Stomach (tissue), 9 donors: ENCODE data around the gene ARL6IP4. TPM values are rescaled to one million over a fixed set of nuclear protein-coding genes. Genes with fewer than 3 reads are reported as not detected.

ENCODE experiments used
- DNase-seq, 2 donors: peaks; one replicate each; pipeline versions ENCODE4 v3.0.0 to v3.0.0-alpha.2; 2013 to 2019
- H3K27ac ChIP-seq, 5 donors: fragments of 200-600 bp in 4 of 5; sonication (generic) in 4 of 5; one replicate each; pipeline ENCODE4 v1.5.1; 2013 to 2019; ENCODE audit warnings: mild to moderate bottlenecking in 1 of 5, moderate library complexity in 1 of 5
- H3K27me3 ChIP-seq, 3 donors: fragments of 200-600 bp; sonication (generic); one replicate each; pipeline ENCODE4 v1.5.1; 2017 to 2019; ENCODE audit warnings: mixed run types in 1 of 3
- H3K36me3 ChIP-seq, 4 donors: fragments of 200-600 bp; sonication (generic); 1 replicate in 3 of 4; 2 replicates in 1 of 4; pipeline ENCODE4 v1.5.1; 2016 to 2019
- H3K4me1 ChIP-seq, 4 donors: fragments of 200-600 bp; sonication (generic); one replicate each; pipeline ENCODE4 v1.5.1; 2016 to 2019
- H3K4me3 ChIP-seq, 4 donors: fragments of 200-600 bp; sonication (generic) in 3 of 4; one replicate each; pipeline ENCODE4 v1.5.1; 2016 to 2019; ENCODE audit warnings: mild to moderate bottlenecking in 1 of 4
- H3K9me3 ChIP-seq, 4 donors: fragments of 200-600 bp; sonication (generic); one replicate each; pipeline ENCODE4 v1.5.1; 2016 to 2019
- EP300 ChIP-seq: sonication (generic); formaldehyde crosslinking; IDR thresholded peaks from one replicate; pipeline ENCODE4 v1.6.1; 2017; ENCODE audit warnings: antibody characterized with exemption
- POLR2A ChIP-seq, 4 donors: fragments of 450-650 bp; IDR thresholded peaks; one replicate each; pipeline ENCODE4 v1.6.1; 2016; ENCODE audit warnings: antibody characterized with exemption in 4 of 4, control low read depth in 2 of 4, mild to moderate bottlenecking in 1 of 4, moderate library complexity in 1 of 4
- POLR2AphosphoS5 ChIP-seq, 3 donors: sonication (generic); formaldehyde crosslinking; IDR thresholded peaks; one replicate each; pipeline ENCODE4 v1.6.1; 2016; ENCODE audit warnings: antibody characterized with exemption in 3 of 3
- WGBS, 5 donors: extraction: QIAGEN DNeasy Blood & Tissue Kit in 3 of 5; methylation state at CpG; one replicate each; pipeline versions ENCODE4 v1.1.5 to v1.1.7; 2013 to 2018; 5-methylcytosine and 5-hydroxymethylcytosine counted together
- intact Hi-C: fragments of 100-400 bp; cut with DNase I; formaldehyde crosslinking; loops from one replicate; pipeline ENCODE4 v1.15.1; 2023; ENCODE audit warnings: low total_unique reads
- polyA plus RNA-seq, 3 donors: library from polyadenylated mRNA; stranded (reverse); fragments of 200-250 nt; gene quantifications; one replicate each; pipeline ENCODE4 v1.2.3, GENCODE V29; 2013
- total RNA-seq, 5 donors: library from RNA; depleted of rRNA; stranded (reverse); fragments of >200 nt; gene quantifications; one replicate each; pipeline versions ENCODE4 v1.1.0 to v1.2.3, GENCODE V29; 2014 to 2016
- TF ChIP-seq, protein P1 (sequence below), 7 experiments: fragments of 450-650 bp in 4 of 7; fragments of 200-600 bp in 3 of 7; sonication (generic) in 3 of 7; IDR thresholded peaks; one replicate each; pipeline ENCODE4 v1.5.1; 2016 to 2019; ENCODE audit warnings: antibody characterized with exemption in 7 of 7, control low read depth in 2 of 7, mild to moderate bottlenecking in 1 of 7
- donor health status: healthy with polysubstance abuse.
- donor health status: Bipolar disorder and iron deficiency.
- donor health status: healthy.

ARL6IP4 gene
- total and polyA plus RNA-seq, 8 donors: 104 to 432 (median 284) TPM

GRCh38 chr12:122995503-122996187 is 15.2 kb downstream of the ARL6IP4 start:
- Histone ChIP-seq H3K4me3 (no peak overlapping the region), H3K36me3 (peaks cover 2 to 75% (median 58%) of the 10 kb centered on the region in 4 donors), H3K4me1 (peaks cover 0 to 10% (median 10%) of the 10 kb centered on the region in 4 donors), H3K27ac (peak overlapping the region in 1 of 5 donors; percentile 11), H3K9me3 (no peaks in the 10 kb centered on the region), H3K27me3 (no peaks in the 10 kb centered on the region)
- intact Hi-C loops: no loop called here
- TF ChIP-seq EP300 (no peak), POLR2A (IDR thresholded peaks at IDR 0.05) (no peak), POLR2AphosphoS5 (IDR thresholded peaks at IDR 0.05) (no peak)
- TF ChIP-seq, protein P1, sequence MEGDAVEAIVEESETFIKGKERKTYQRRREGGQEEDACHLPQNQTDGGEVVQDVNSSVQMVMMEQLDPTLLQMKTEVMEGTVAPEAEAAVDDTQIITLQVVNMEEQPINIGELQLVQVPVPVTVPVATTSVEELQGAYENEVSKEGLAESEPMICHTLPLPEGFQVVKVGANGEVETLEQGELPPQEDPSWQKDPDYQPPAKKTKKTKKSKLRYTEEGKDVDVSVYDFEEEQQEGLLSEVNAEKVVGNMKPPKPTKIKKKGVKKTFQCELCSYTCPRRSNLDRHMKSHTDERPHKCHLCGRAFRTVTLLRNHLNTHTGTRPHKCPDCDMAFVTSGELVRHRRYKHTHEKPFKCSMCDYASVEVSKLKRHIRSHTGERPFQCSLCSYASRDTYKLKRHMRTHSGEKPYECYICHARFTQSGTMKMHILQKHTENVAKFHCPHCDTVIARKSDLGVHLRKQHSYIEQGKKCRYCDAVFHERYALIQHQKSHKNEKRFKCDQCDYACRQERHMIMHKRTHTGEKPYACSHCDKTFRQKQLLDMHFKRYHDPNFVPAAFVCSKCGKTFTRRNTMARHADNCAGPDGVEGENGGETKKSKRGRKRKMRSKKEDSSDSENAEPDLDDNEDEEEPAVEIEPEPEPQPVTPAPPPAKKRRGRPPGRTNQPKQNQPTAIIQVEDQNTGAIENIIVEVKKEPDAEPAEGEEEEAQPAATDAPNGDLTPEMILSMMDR (IDR thresholded peaks at IDR 0.05): no peak
- WGBS, 5 donors: 73 to 84% (median 79%) methylated on average over 14 to 20 of the region's 20 CpGs
- DNase-seq: no peak

DNA sequence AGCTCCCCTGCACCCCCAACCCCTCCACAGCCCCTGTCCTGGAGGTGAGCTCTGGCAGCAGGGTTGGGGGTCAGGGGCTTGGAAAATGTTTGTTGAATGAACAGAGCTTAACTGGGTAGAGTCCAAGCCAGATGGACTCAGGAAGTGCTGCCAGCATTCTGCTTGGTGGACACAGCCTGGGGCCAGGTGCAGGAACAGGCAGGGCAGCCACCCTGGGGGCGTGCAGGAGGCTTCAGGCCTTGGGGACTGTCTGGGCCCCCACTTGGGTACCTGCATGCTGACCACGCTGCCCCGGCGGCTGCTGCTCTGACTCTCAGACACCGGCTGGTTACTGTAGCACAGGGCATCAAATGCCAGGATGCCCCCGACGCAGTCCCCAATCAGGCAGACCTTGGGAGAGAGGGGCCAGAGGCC is 15.7 kb downstream of the ARL6IP4 start:
- 74 to 92% (median 92%) methylated on average over 2 to 7 of the region's 7 CpGs for WGBS, 5 donors
- intact Hi-C loops: no loop called here

GRCh38 chr12:122996621-122997342 is 16.3 kb downstream of the ARL6IP4 start:
- Histone ChIP-seq H3K9me3 (no peaks in the 10 kb centered on the region), H3K4me3 (no peak overlapping the region), H3K27me3 (no peaks in the 10 kb centered on the region), H3K27ac (no peak overlapping the region), H3K4me1 (peaks cover 0 to 10% (median 10%) of the 10 kb centered on the region in 4 donors), H3K36me3 (peaks cover 5 to 75% (median 55%) of the 10 kb centered on the region in 4 donors)
- WGBS, 5 donors: 92 to 95% (median 93%) methylated on average over 12 to 16 of the region's 16 CpGs
- intact Hi-C loops: no loop called here
- no peak for DNase-seq
- TF ChIP-seq POLR2AphosphoS5 (IDR thresholded peaks at IDR 0.05) (no peak), EP300 (no peak), POLR2A (IDR thresholded peaks at IDR 0.05) (no peak)
- TF ChIP-seq, protein P1 (IDR thresholded peaks at IDR 0.05): no peak

More for the DNA sequence above, 15.7 kb downstream of the ARL6IP4 start:
- Histone ChIP-seq H3K4me3 (no peak overlapping the region), H3K9me3 (no peaks in the 10 kb centered on the region), H3K36me3 (peaks cover 5 to 75% (median 60%) of the 10 kb centered on the region in 4 donors), H3K27ac (peak overlapping the region in 1 of 5 donors; percentile 11), H3K4me1 (peaks cover 0 to 10% (median 10%) of the 10 kb centered on the region in 4 donors), H3K27me3 (no peaks in the 10 kb centered on the region)
- TF ChIP-seq EP300: no peak
- TF ChIP-seq POLR2A (IDR thresholded peaks at IDR 0.05): no peak
- TF ChIP-seq, protein P1 (IDR thresholded peaks at IDR 0.05): no peak
- TF ChIP-seq POLR2AphosphoS5 (IDR thresholded peaks at IDR 0.05): no peak
- no peak for DNase-seq

DNA sequence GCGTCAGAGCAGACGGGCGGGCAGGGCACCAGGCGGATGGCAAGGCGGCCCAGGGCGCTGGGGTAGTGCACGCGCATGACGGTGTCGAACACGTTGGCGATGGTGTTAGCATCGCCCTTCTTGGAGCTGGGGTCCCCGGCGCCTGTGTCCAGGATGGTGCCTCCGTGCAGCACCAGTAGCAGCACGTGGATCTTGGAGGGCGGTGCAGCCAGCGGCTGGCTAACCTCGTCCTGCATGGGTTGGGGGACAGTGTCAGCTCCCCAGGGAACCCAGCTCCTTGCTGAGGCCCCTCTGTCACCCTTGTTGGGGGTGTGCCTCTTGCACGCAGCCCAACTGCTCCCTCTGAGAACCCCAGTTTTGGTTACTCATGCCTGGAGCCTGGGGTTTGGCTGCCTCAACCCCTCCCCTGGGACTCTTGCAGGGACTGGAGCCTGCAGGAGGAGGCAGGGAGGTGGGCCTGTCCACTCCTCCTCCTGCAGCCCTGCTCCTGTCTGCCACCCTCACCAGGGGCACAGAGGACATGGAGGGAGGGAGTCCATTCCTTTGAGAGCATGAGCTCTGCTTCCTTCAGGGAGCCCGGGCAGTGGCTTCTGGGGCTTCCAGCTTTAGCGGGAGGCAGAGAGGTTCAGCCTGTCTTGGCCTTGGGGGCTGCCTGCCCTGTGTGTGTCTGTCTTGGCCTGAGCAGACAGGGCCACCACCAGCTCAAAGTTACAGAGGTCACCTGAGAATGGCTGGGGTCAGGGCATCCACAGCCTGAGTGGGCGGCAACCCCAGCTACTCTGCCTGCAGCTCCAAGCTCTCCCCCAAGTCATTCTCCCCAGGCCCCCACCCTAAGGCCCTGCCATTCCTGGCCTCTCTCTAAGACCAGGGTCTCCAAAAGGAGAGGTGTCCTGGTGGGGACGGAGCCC is 17.1 kb downstream of the ARL6IP4 start:
- Histone ChIP-seq H3K27ac (no peak overlapping the region), H3K4me1 (peaks cover 0 to 10% (median 10%) of the 10 kb centered on the region in 4 donors), H3K4me3 (no peak overlapping the region), H3K27me3 (no peaks in the 10 kb centered on the region), H3K9me3 (no peaks in the 10 kb centered on the region), H3K36me3 (peaks cover 5 to 69% (median 48%) of the 10 kb centered on the region in 4 donors)
- intact Hi-C loops: no loop called here
- no peak for DNase-seq
- WGBS, 5 donors: 91 to 96% (median 95%) methylated on average over 18 to 25 of the region's 25 CpGs
- TF ChIP-seq POLR2AphosphoS5 (IDR thresholded peaks at IDR 0.05) (no peak), EP300 (no peak), POLR2A (IDR thresholded peaks at IDR 0.05) (no peak)
- TF ChIP-seq, protein P1 (IDR thresholded peaks at IDR 0.05): no peak
